OCI-LY3 (cell line): ENCODE results near the gene MREG.
"Not testable (repeated sequence)": the region's sequence is repeated elsewhere in the genome, so short reads cannot be mapped to it uniquely, and the experiment has no call there.

ENCODE experiments used
- EZH2phosphoT487 ChIP-seq: fragments of 200-600 bp; shearing (Covaris generic); IDR thresholded peaks from 2 replicates; pipeline ENCODE4 v1.6.1; 2018; ENCODE audit warnings: antibody characterized with exemption, mixed run types, low read depth
- TF ChIP-seq, protein P1 (sequence below): fragments of 200-600, 300-600 bp; sonication (generic); IDR thresholded peaks from 2 replicates; pipeline ENCODE4 v1.5.1; 2014; ENCODE audit warnings: antibody characterized with exemption, low read length, low read depth

- TF ChIP-seq, protein P1, sequence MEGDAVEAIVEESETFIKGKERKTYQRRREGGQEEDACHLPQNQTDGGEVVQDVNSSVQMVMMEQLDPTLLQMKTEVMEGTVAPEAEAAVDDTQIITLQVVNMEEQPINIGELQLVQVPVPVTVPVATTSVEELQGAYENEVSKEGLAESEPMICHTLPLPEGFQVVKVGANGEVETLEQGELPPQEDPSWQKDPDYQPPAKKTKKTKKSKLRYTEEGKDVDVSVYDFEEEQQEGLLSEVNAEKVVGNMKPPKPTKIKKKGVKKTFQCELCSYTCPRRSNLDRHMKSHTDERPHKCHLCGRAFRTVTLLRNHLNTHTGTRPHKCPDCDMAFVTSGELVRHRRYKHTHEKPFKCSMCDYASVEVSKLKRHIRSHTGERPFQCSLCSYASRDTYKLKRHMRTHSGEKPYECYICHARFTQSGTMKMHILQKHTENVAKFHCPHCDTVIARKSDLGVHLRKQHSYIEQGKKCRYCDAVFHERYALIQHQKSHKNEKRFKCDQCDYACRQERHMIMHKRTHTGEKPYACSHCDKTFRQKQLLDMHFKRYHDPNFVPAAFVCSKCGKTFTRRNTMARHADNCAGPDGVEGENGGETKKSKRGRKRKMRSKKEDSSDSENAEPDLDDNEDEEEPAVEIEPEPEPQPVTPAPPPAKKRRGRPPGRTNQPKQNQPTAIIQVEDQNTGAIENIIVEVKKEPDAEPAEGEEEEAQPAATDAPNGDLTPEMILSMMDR: not testable (repeated sequence)
- TF ChIP-seq EZH2phosphoT487: not testable (repeated sequence)
Observed at GRCh38 chr2:215926992-215927391, 86.4 kb downstream of the MREG start.
